ENCODE data around the gene MYO9B. TPM values are rescaled to one million over a fixed set of nuclear protein-coding genes. Genes with fewer than 3 reads are reported as not detected.

Gene MYO9B
- total and polyA plus RNA-seq, 9 of the 15 experiments (the other 6 are each of a cell fraction or from before 2014, with no cell fraction given): 2.4 to 77.6 (median 23.0) TPM

DNA sequence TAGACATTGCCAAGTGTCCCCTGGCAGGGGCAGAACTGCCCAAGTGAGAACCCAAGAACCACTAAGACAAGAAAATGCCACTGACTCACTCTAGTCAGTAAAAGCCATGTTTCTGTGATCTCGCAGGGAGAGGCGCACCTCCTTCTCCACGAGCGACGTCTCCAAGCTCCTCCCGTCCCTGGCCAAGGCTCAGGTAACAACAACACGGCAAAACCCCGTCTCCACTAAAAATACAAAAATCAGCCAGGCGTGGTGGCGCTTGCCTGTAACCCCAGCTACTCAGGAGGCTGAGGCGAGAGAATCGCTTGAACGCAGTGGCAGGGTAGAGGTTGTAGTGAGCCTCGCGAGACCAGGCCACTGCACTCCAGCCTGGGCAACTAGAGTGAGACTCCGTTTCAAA lies 122.1 kb downstream of the MYO9B start:
- Histone ChIP-seq H3K36me3 (ENCODE audit: control insufficient read depth, insufficient read depth, low read length) (peaks cover 67% of the 10 kb centered on the region; the same call in 2 of the 3 replicates), H3K27me3 (ENCODE audit: control insufficient read depth in 2 of 2, insufficient read depth in 2 of 2, low read length in 2 of 2) (no peaks in the 10 kb centered on the region), H3K9me3 (replicated peaks; ENCODE audit: control insufficient read depth, insufficient read depth, low read depth, low read length) (no peaks in the 10 kb centered on the region), H3K4me1 (replicated peaks in 1 of 2; ENCODE audit: control insufficient read depth in 2 of 2, insufficient read depth in 2 of 2, low read length in 2 of 2) (peaks cover 0 to 7% of the 10 kb centered on the region in 2 experiments; a peak in 1 of 5 replicates), H3K9me1 (ENCODE audit: control insufficient read depth, insufficient read depth, low read length) (no peaks in the 10 kb centered on the region), H2AFZ (ENCODE audit: low read depth, low read length) (no peak overlapping the region), H3K27ac (ENCODE audit: extremely low read depth, low read depth, low read length) (no peak overlapping the region), H3K4me2 (ENCODE audit: insufficient read depth, low read length) (no peak overlapping the region), H4K20me1 (replicated peaks; ENCODE audit: control insufficient read depth, insufficient read depth, low read length) (no peaks in the 10 kb centered on the region), H3K79me2 (ENCODE audit: control insufficient read depth, insufficient read depth, low read length) (no peaks in the 10 kb centered on the region), H3K9ac (ENCODE audit: insufficient read depth in 1 of 2, low read depth in 2 of 2, low read length in 2 of 2) (no peak overlapping the region), H3K4me3 (no peak overlapping the region)
- TF ChIP-seq ZNF785 (CRISPR knock-in tag; IDR thresholded peaks at IDR 0.05): no peak
- TF ChIP-seq KDM2B (CRISPR knock-in tag; IDR thresholded peaks at IDR 0.05): no peak
- TF ChIP-seq MXD1 (CRISPR knock-in tag; IDR thresholded peaks at IDR 0.05; ENCODE audit: borderline replicate concordance, poor library complexity, severe bottlenecking): no peak
- no peak for TF ChIP-seq U2AF1 (optimal IDR thresholded peaks at IDR 0.05; ENCODE audit: low read depth, low read length)
- TF ChIP-seq ZNF232 (CRISPR knock-in tag; IDR thresholded peaks at IDR 0.05): no peak
- TF ChIP-seq PRMT5 (CRISPR knock-in tag; IDR thresholded peaks at IDR 0.05): no peak
- no peak for TF ChIP-seq CBX8 (IDR thresholded peaks at IDR 0.05; ENCODE audit: borderline replicate concordance, extremely low read depth, low read depth, low read length, poor library complexity, severe bottlenecking)
- TF ChIP-seq KAT2B (IDR thresholded peaks at IDR 0.05; ENCODE audit: low read depth, low read length): no peak
- TF ChIP-seq ZNF655 (CRISPR knock-in tag; IDR thresholded peaks at IDR 0.05): no peak
- no peak for TF ChIP-seq GATA2 (CRISPR knock-in tag; IDR thresholded peaks at IDR 0.05)
- no peak for TF ChIP-seq CBFB (CRISPR knock-in tag; IDR thresholded peaks at IDR 0.05)
- no peak for TF ChIP-seq ZNF316 (IDR thresholded peaks at IDR 0.05)
- TF ChIP-seq FIP1L1 (IDR thresholded peaks at IDR 0.05; ENCODE audit: low read depth, low read length, poor library complexity, severe bottlenecking): no peak
- no peak for TF ChIP-seq ZBTB11 (CRISPR knock-in tag; IDR thresholded peaks at IDR 0.05)
- no peak for TF ChIP-seq KLF16 (IDR thresholded peaks at IDR 0.05)
- no peak for TF ChIP-seq ZNF347 (CRISPR knock-in tag; IDR thresholded peaks at IDR 0.05; ENCODE audit: low read depth)
- DNase-seq (ENCODE audit: extremely low read depth in 1 of 4, low spot score in 3 of 4) (no peak), FAIRE-seq (no peak), ATAC-seq (no peak)
- ChIA-PET CTCF (ENCODE audit: low intra/inter-chr PET ratio) (no interaction called here), POLR2A (interaction anchor here (0.9 kb wide), 1 partner anchor 12 kb away, joined by 3 read pairs; no protein-coding TSS in a partner anchor)
- 92% methylated on average over 13 of the region's 16 CpGs for WGBS (ENCODE audit: insufficient coverage, low coverage, missing lambda C conversion rate)
- BruUV-seq (replicated peaks): no TSS peak
- in situ Hi-C loops (cut with MboI): no loop called here
- intact Hi-C loops (cut with micrococcal nuclease): no loop called here
